Lung (tissue), 12 donors: ENCODE data around the gene RPRD1A. TPM values are rescaled to one million over a fixed set of nuclear protein-coding genes. Genes with fewer than 3 reads are reported as not detected.
"Not testable (repeated sequence)": the region's sequence is repeated elsewhere in the genome, so short reads cannot be mapped to it uniquely, and the experiment has no call there.

Source experiments
- ATAC-seq: fragments of 200-7000 bp; cut with Tn5 transposase; one replicate; pipeline ENCODE4 v1.9.1; 2020; ENCODE audit warnings: moderate number of reproducible peaks; ENCODE audit not compliant: insufficient read depth, low FRiP score
- DNase-seq, 3 donors: peaks; one replicate each; pipeline ENCODE4 v3.0.0-alpha.2; 2013 to 2017
- H3K27ac ChIP-seq, 2 donors: one replicate each; pipeline ENCODE4 v1.5.1; 2013; ENCODE audit warnings: mild to moderate bottlenecking in 2 of 2, moderate library complexity in 2 of 2, control low read depth in 1 of 2, inconsistent platforms in 1 of 2, low read depth in 1 of 2, low read length in 1 of 2
- H3K27me3 ChIP-seq, 3 donors: one replicate each; pipeline ENCODE4 v1.5.1; 2013; ENCODE audit warnings: low read length in 2 of 3; ENCODE audit not compliant: control insufficient read depth in 3 of 3, insufficient read depth in 3 of 3
- H3K36me3 ChIP-seq, 4 donors: one replicate each; pipeline ENCODE4 v1.5.1; 2013; ENCODE audit warnings: low read length in 4 of 4, mild to moderate bottlenecking in 1 of 4, moderate library complexity in 1 of 4; ENCODE audit not compliant: control insufficient read depth in 4 of 4, insufficient read depth in 4 of 4
- H3K4me1 ChIP-seq, 5 donors: one replicate each; pipeline ENCODE4 v1.5.1; 2013; ENCODE audit warnings: low read length in 5 of 5, mild to moderate bottlenecking in 2 of 5, moderate library complexity in 1 of 5; ENCODE audit not compliant: control insufficient read depth in 5 of 5, insufficient read depth in 5 of 5
- H3K4me3 ChIP-seq: one replicate; pipeline ENCODE4 v1.5.1; 2013; ENCODE audit warnings: mild to moderate bottlenecking, control low read depth, moderate library complexity
- H3K9ac ChIP-seq, 2 donors: one replicate each; pipeline ENCODE4 v1.5.1; 2013; ENCODE audit warnings: low read length in 2 of 2, control low read depth in 1 of 2; ENCODE audit not compliant: insufficient read depth in 1 of 2
- H3K9me3 ChIP-seq, 4 donors: one replicate each; pipeline ENCODE4 v1.5.1; 2013; ENCODE audit warnings: low read length in 3 of 4, mild to moderate bottlenecking in 1 of 4, moderate library complexity in 1 of 4; ENCODE audit not compliant: control insufficient read depth in 4 of 4, insufficient read depth in 3 of 4
- WGBS, 2 donors: extraction: QIAGEN DNeasy Blood & Tissue Kit; methylation state at CpG; one replicate each; pipeline ENCODE4 v1.1.7; 2013; 5-methylcytosine and 5-hydroxymethylcytosine counted together
- polyA plus RNA-seq, 2 donors: library from polyadenylated mRNA; stranded (reverse); fragments of 200-250 nt; gene quantifications; one replicate each; pipeline ENCODE4 v1.2.1, GENCODE V29; 2013
- total RNA-seq, 2 donors: library from RNA; depleted of rRNA in 1 of 2; stranded (reverse); fragments of >200 nt in 1 of 2; gene quantifications; one replicate each; pipeline ENCODE4 v1.2.1, GENCODE V29; 2014 to 2021
- TF ChIP-seq, protein P1 (sequence below): IDR thresholded peaks from 2 replicates; pipeline ENCODE4 v1.5.1; 2012; ENCODE audit warnings: mild to moderate bottlenecking; ENCODE audit errors: control extremely low read depth, extremely low read depth
- donor health status: control.
- donor health status: control.
- donor health status: Bipolar disorder and iron deficiency.
- donor health status: healthy.
- donor health status: DM: yes; HTN: yes; CAD: no.

RPRD1A gene
- total and polyA plus RNA-seq, 4 donors = 21.3 to 61.3 (median 30.5) TPM

DNA sequence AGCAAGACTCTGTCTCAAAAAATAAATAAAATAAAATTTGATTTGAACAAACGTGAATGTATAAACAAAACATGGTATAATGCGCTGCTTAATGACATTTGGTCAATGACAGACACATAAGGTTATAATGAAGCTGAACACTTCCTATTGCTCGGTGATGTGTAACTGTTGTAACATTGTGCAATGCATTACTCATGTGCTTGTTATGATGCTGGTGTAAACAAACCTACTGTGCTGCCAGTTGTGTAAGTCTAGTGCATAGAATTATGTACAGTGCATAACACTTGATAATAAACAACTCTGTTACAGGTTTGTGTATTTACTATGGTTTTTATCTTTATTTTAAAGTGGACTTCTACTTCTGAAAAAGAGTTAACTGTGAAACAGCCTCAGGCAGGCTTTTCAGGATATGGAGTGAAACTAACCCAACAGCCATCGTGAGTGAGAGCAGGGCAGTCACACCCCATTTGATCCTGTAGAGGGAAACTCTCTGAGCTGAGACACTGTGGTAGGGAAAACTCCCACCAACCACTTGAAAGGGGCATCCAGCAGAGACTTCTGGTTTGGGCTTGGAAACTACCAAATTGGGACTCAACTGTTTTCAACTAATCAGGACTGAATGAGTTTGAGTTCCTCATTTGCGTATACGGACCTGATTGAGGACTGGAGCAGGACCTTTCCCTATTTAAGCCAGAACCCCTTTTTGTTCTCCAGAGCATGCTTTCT is 8.7 kb upstream of the RPRD1A start:
- Histone ChIP-seq H3K4me3 (no peak overlapping the region), H3K4me1 (no peaks in the 10 kb centered on the region), H3K36me3 (no peaks in the 10 kb centered on the region), H3K9me3 (peaks cover 0 to 2% (median 0%) of the 10 kb centered on the region in 4 donors), H3K27ac (no peak overlapping the region), H3K9ac (no peak overlapping the region), H3K27me3 (peaks cover 0 to 3% (median 0%) of the 10 kb centered on the region in 3 donors)
- no peak for ATAC-seq
- WGBS, 2 donors = 56 to 59% methylated on average over 6 of the region's 6 CpGs
- peak in 2 of 3 donors; percentile 8 to 33 for DNase-seq
- TF ChIP-seq, protein P1, sequence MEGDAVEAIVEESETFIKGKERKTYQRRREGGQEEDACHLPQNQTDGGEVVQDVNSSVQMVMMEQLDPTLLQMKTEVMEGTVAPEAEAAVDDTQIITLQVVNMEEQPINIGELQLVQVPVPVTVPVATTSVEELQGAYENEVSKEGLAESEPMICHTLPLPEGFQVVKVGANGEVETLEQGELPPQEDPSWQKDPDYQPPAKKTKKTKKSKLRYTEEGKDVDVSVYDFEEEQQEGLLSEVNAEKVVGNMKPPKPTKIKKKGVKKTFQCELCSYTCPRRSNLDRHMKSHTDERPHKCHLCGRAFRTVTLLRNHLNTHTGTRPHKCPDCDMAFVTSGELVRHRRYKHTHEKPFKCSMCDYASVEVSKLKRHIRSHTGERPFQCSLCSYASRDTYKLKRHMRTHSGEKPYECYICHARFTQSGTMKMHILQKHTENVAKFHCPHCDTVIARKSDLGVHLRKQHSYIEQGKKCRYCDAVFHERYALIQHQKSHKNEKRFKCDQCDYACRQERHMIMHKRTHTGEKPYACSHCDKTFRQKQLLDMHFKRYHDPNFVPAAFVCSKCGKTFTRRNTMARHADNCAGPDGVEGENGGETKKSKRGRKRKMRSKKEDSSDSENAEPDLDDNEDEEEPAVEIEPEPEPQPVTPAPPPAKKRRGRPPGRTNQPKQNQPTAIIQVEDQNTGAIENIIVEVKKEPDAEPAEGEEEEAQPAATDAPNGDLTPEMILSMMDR = no peak

- Histone ChIP-seq H3K9ac (no peak overlapping the region), H3K4me1 (no peaks in the 10 kb centered on the region), H3K27me3 (peaks cover 0 to 4% (median 3%) of the 10 kb centered on the region in 3 donors), H3K27ac (no peak overlapping the region), H3K36me3 (no peaks in the 10 kb centered on the region), H3K4me3 (no peak overlapping the region), H3K9me3 (no peaks in the 10 kb centered on the region)
- ATAC-seq (no peak), DNase-seq (no peak)
- TF ChIP-seq, protein P1 = no peak
- WGBS, 2 donors = 86 to 88% methylated on average over 4 of the region's 4 CpGs
Measured at GRCh38 chr18:36074435-36074834, 7.1 kb upstream of the RPRD1A start.

DNA sequence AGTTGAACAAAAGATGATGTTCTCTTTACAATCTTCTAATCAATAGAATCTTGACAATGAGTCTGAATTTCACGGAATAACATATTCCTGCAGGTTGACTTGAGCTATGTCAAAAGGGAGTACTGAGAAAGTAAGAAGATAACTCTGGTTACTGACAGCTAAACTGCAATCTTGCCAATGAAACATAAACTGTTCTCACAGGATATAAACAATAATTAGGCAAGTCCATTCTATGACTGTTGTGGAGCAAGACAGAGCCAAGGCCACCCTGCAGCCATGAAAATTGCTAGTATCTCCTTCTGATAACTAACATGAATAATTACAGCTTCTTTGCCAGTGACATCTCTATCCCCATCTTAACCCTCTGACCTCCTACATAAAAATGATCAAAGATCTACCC is 6.3 kb upstream of the RPRD1A start:
- no peak for ATAC-seq
- 76 to 78% methylated on average over 1 of the region's 1 CpG for WGBS, 2 donors
- H3K27me3 ChIP-seq = peaks cover 0 to 4% (median 3%) of the 10 kb centered on the region in 3 donors

GRCh38 chr18:36072406-36072805 is 5.0 kb upstream of the RPRD1A start:
- not testable (repeated sequence) for H3K9me3 ChIP-seq, H3K4me1 ChIP-seq, H3K27me3 ChIP-seq, H3K36me3 ChIP-seq, H3K27ac ChIP-seq, DNase-seq, H3K4me3 ChIP-seq, H3K9ac ChIP-seq, ATAC-seq
- WGBS, 2 donors = 96 to 97% methylated on average over 8 of the region's 8 CpGs

More for the DNA sequence above, 6.3 kb upstream of the RPRD1A start:
- Histone ChIP-seq H3K4me3 (no peak overlapping the region), H3K9ac (no peak overlapping the region), H3K9me3 (no peaks in the 10 kb centered on the region), H3K27ac (no peak overlapping the region), H3K36me3 (no peaks in the 10 kb centered on the region), H3K4me1 (no peaks in the 10 kb centered on the region)
- no peak for DNase-seq
- TF ChIP-seq, protein P1 = no peak
